Stomach (tissue), 9 donors: ENCODE data around the gene LAMC1. TPM values are rescaled to one million over a fixed set of nuclear protein-coding genes. Genes with fewer than 3 reads are reported as not detected.

Source experiments
- DNase-seq, 2 donors: peaks; one replicate each; pipeline versions ENCODE4 v3.0.0 to v3.0.0-alpha.2; 2013 to 2019
- H3K27ac ChIP-seq, 5 donors: fragments of 200-600 bp in 4 of 5; sonication (generic) in 4 of 5; one replicate each; pipeline ENCODE4 v1.5.1; 2013 to 2019; ENCODE audit warnings: mild to moderate bottlenecking in 1 of 5, moderate library complexity in 1 of 5
- H3K27me3 ChIP-seq, 3 donors: fragments of 200-600 bp; sonication (generic); one replicate each; pipeline ENCODE4 v1.5.1; 2017 to 2019; ENCODE audit warnings: mixed run types in 1 of 3
- H3K36me3 ChIP-seq, 4 donors: fragments of 200-600 bp; sonication (generic); 1 replicate in 3 of 4; 2 replicates in 1 of 4; pipeline ENCODE4 v1.5.1; 2016 to 2019
- H3K4me1 ChIP-seq, 4 donors: fragments of 200-600 bp; sonication (generic); one replicate each; pipeline ENCODE4 v1.5.1; 2016 to 2019
- H3K4me3 ChIP-seq, 4 donors: fragments of 200-600 bp; sonication (generic) in 3 of 4; one replicate each; pipeline ENCODE4 v1.5.1; 2016 to 2019; ENCODE audit warnings: mild to moderate bottlenecking in 1 of 4
- H3K9me3 ChIP-seq, 4 donors: fragments of 200-600 bp; sonication (generic); one replicate each; pipeline ENCODE4 v1.5.1; 2016 to 2019
- CTCF ChIP-seq, 7 experiments: fragments of 450-650 bp in 4 of 7; fragments of 200-600 bp in 3 of 7; sonication (generic) in 3 of 7; IDR thresholded peaks; one replicate each; pipeline ENCODE4 v1.5.1; 2016 to 2019; ENCODE audit warnings: antibody characterized with exemption in 7 of 7, control low read depth in 2 of 7, mild to moderate bottlenecking in 1 of 7
- EP300 ChIP-seq: sonication (generic); formaldehyde crosslinking; IDR thresholded peaks from one replicate; pipeline ENCODE4 v1.6.1; 2017; ENCODE audit warnings: antibody characterized with exemption
- POLR2A ChIP-seq, 4 donors: fragments of 450-650 bp; IDR thresholded peaks; one replicate each; pipeline ENCODE4 v1.6.1; 2016; ENCODE audit warnings: antibody characterized with exemption in 4 of 4, control low read depth in 2 of 4, mild to moderate bottlenecking in 1 of 4, moderate library complexity in 1 of 4
- POLR2AphosphoS5 ChIP-seq, 3 donors: sonication (generic); formaldehyde crosslinking; IDR thresholded peaks; one replicate each; pipeline ENCODE4 v1.6.1; 2016; ENCODE audit warnings: antibody characterized with exemption in 3 of 3
- WGBS, 5 donors: extraction: QIAGEN DNeasy Blood & Tissue Kit in 3 of 5; methylation state at CpG; one replicate each; pipeline versions ENCODE4 v1.1.5 to v1.1.7; 2013 to 2018; 5-methylcytosine and 5-hydroxymethylcytosine counted together
- intact Hi-C: fragments of 100-400 bp; cut with DNase I; formaldehyde crosslinking; loops from one replicate; pipeline ENCODE4 v1.15.1; 2023; ENCODE audit warnings: low total_unique reads
- polyA plus RNA-seq, 3 donors: library from polyadenylated mRNA; stranded (reverse); fragments of 200-250 nt; gene quantifications; one replicate each; pipeline ENCODE4 v1.2.3, GENCODE V29; 2013
- total RNA-seq, 5 donors: library from RNA; depleted of rRNA; stranded (reverse); fragments of >200 nt; gene quantifications; one replicate each; pipeline versions ENCODE4 v1.1.0 to v1.2.3, GENCODE V29; 2014 to 2016
- donor health status: healthy with polysubstance abuse.
- donor health status: Bipolar disorder and iron deficiency.
- donor health status: healthy.

LAMC1 gene
- total and polyA plus RNA-seq, 8 donors = 11.7 to 355 (median 142) TPM

GRCh38 chr1:183089025-183089639 is 65.9 kb downstream of the LAMC1 start:
- Histone ChIP-seq H3K27me3 (no peaks in the 10 kb centered on the region), H3K4me1 (peaks cover 41 to 85% (median 61%) of the 10 kb centered on the region in 4 donors), H3K36me3 (no peaks in the 10 kb centered on the region), H3K27ac (peak overlapping the region in 1 of 5 donors; percentile 74), H3K9me3 (no peaks in the 10 kb centered on the region), H3K4me3 (no peak overlapping the region)
- intact Hi-C loops = no loop called here
- 43 to 65% (median 45%) methylated on average over 3 of the region's 3 CpGs for WGBS, 5 donors
- no peak for TF ChIP-seq POLR2A (IDR thresholded peaks at IDR 0.05)
- TF ChIP-seq POLR2AphosphoS5 (IDR thresholded peaks at IDR 0.05) = peak in 2 of 3 donors; percentile 43 to 71
- TF ChIP-seq EP300 = no peak
- DNase-seq = peak in 1 of 2 donors; percentile 73

- intact Hi-C loops = no loop called here
- WGBS, 5 donors = 36 to 51% (median 41%) methylated on average over 5 of the region's 5 CpGs
- TF ChIP-seq EP300 = peak; percentile 76
- TF ChIP-seq CTCF (IDR thresholded peaks at IDR 0.05) = no peak
- no peak for TF ChIP-seq POLR2A (IDR thresholded peaks at IDR 0.05)
- TF ChIP-seq POLR2AphosphoS5 (IDR thresholded peaks at IDR 0.05) = peak; percentile 30 to 69 (median 49)
- Histone ChIP-seq H3K4me3 (no peak overlapping the region), H3K4me1 (peaks cover 41 to 81% (median 61%) of the 10 kb centered on the region in 4 donors), H3K9me3 (no peaks in the 10 kb centered on the region), H3K27me3 (no peaks in the 10 kb centered on the region), H3K36me3 (no peaks in the 10 kb centered on the region), H3K27ac (peak overlapping the region in 4 of 5 donors; percentile 36 to 74 (median 58))
- DNase-seq = peak in 1 of 2 donors; percentile 89
These were observed 67.3 kb downstream of the LAMC1 start for GRCh38 chr1:183090391-183091006.

- 47 to 63% (median 56%) methylated on average over 2 of the region's 2 CpGs for WGBS, 5 donors
- intact Hi-C loops = no loop called here
- no peak for DNase-seq
- TF ChIP-seq POLR2AphosphoS5 (IDR thresholded peaks at IDR 0.05) (no peak), CTCF (IDR thresholded peaks at IDR 0.05) (no peak), EP300 (no peak), POLR2A (IDR thresholded peaks at IDR 0.05) (no peak)
- Histone ChIP-seq H3K9me3 (no peaks in the 10 kb centered on the region), H3K36me3 (no peaks in the 10 kb centered on the region), H3K4me1 (peaks cover 41 to 78% (median 60%) of the 10 kb centered on the region in 4 donors), H3K27me3 (no peaks in the 10 kb centered on the region), H3K27ac (peak overlapping the region in 3 of 5 donors; percentile 56 to 74 (median 59)), H3K4me3 (no peak overlapping the region)
These were observed 68.0 kb downstream of the LAMC1 start for GRCh38 chr1:183091181-183091580.

- WGBS, 5 donors = 80 to 92% (median 88%) methylated on average over 2 of the region's 2 CpGs
- H3K9me3 ChIP-seq = no peaks in the 10 kb centered on the region
- TF ChIP-seq POLR2A (IDR thresholded peaks at IDR 0.05) = no peak
- TF ChIP-seq POLR2AphosphoS5 (IDR thresholded peaks at IDR 0.05) = no peak
- no peak for TF ChIP-seq EP300
- TF ChIP-seq CTCF (IDR thresholded peaks at IDR 0.05) = no peak
- no peak for DNase-seq
- no peaks in the 10 kb centered on the region for H3K27me3 ChIP-seq
- peaks cover 36 to 78% (median 64%) of the 10 kb centered on the region in 4 donors for H3K4me1 ChIP-seq
- peak overlapping the region in 2 of 5 donors; percentile 56 to 74 for H3K27ac ChIP-seq
- no peak overlapping the region for H3K4me3 ChIP-seq
- no peaks in the 10 kb centered on the region for H3K36me3 ChIP-seq
- intact Hi-C loops = no loop called here
These were observed 69.1 kb downstream of the LAMC1 start for GRCh38 chr1:183092350-183092749.
